ENCODE data around the gene SMIM24.

DNA sequence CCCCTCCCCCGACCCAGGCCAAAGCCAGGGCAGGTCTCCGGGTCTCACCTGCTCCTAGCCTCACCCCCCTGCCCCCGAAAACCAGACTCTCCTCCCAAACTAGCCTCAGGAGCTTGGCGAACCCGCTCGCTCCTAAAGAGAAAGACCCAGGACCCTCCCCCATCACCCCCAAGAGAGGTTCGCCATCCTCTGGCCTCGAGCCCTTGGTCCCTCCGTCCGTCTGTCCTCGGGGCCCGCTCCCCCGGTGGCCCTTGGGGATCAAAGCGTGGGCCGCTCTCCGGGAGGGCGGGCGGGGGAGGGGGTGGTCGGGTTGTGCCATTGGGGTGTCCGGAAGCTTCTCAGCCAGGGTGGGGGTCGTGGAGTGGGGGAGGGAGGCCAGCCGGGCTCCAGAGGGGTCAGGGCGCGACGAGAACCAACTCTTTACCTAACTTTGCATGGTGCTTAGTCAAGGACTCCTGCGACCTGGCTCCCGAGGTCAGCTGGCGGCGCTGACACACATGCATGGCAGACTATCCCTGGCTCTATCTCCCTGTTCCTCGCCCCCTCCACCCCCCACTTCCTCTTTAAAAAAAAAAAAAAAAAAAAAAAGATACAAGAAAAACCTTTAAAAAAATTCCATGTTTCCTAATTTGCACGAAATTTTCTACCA is 15.6 kb downstream of the SMIM24 start:
- TF ChIP-seq CREM (IDR thresholded peaks at IDR 0.05; ENCODE audit: low read depth) (no peak), NR2C2 (IDR thresholded peaks at IDR 0.05; ENCODE audit: borderline replicate concordance, control insufficient read depth, insufficient read length, low read depth) (no peak), NFIC (IDR thresholded peaks at IDR 0.05; ENCODE audit: low read depth, low read length) (no peak), HDAC2 (IDR thresholded peaks at IDR 0.05) (no peak), TCF3 (IDR thresholded peaks at IDR 0.05; ENCODE audit: borderline replicate concordance, insufficient read depth, low read depth, low read length) (no peak), POLR2A (IDR thresholded peaks at IDR 0.05; ENCODE audit: low read depth, low read length) (no peak), NRF1 (conservative IDR thresholded peaks at IDR 0.05; ENCODE audit: low read depth, low read length) (no peak), BRCA1 (IDR thresholded peaks at IDR 0.05; ENCODE audit: low read depth, low read length) (no peak), SRF (IDR thresholded peaks at IDR 0.05; ENCODE audit: low read depth in 2 of 2, low read length in 2 of 2) (no peak), POLR2AphosphoS2 (IDR thresholded peaks at IDR 0.05; ENCODE audit: low read depth, low read length) (no peak)
- TF ChIP-seq, protein P1, sequence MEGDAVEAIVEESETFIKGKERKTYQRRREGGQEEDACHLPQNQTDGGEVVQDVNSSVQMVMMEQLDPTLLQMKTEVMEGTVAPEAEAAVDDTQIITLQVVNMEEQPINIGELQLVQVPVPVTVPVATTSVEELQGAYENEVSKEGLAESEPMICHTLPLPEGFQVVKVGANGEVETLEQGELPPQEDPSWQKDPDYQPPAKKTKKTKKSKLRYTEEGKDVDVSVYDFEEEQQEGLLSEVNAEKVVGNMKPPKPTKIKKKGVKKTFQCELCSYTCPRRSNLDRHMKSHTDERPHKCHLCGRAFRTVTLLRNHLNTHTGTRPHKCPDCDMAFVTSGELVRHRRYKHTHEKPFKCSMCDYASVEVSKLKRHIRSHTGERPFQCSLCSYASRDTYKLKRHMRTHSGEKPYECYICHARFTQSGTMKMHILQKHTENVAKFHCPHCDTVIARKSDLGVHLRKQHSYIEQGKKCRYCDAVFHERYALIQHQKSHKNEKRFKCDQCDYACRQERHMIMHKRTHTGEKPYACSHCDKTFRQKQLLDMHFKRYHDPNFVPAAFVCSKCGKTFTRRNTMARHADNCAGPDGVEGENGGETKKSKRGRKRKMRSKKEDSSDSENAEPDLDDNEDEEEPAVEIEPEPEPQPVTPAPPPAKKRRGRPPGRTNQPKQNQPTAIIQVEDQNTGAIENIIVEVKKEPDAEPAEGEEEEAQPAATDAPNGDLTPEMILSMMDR (IDR thresholded peaks at IDR 0.05 in 2 of 3, conservative IDR thresholded peaks at IDR 0.05 in 1 of 3; ENCODE audit: control insufficient read depth in 2 of 3, extremely low read depth in 1 of 3, insufficient read depth in 1 of 3, low read depth in 3 of 3, low read length in 3 of 3): no peak
- TF ChIP-seq, protein P2, sequence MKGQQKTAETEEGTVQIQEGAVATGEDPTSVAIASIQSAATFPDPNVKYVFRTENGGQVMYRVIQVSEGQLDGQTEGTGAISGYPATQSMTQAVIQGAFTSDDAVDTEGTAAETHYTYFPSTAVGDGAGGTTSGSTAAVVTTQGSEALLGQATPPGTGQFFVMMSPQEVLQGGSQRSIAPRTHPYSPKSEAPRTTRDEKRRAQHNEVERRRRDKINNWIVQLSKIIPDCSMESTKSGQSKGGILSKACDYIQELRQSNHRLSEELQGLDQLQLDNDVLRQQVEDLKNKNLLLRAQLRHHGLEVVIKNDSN (IDR thresholded peaks at IDR 0.05; ENCODE audit: borderline replicate concordance, extremely low read length, insufficient read depth, low read depth, low read length): no peak
- TF ChIP-seq, protein P3, sequence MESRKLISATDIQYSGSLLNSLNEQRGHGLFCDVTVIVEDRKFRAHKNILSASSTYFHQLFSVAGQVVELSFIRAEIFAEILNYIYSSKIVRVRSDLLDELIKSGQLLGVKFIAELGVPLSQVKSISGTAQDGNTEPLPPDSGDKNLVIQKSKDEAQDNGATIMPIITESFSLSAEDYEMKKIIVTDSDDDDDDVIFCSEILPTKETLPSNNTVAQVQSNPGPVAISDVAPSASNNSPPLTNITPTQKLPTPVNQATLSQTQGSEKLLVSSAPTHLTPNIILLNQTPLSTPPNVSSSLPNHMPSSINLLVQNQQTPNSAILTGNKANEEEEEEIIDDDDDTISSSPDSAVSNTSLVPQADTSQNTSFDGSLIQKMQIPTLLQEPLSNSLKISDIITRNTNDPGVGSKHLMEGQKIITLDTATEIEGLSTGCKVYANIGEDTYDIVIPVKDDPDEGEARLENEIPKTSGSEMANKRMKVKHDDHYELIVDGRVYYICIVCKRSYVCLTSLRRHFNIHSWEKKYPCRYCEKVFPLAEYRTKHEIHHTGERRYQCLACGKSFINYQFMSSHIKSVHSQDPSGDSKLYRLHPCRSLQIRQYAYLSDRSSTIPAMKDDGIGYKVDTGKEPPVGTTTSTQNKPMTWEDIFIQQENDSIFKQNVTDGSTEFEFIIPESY (IDR thresholded peaks at IDR 0.05): no peak
